ENCODE data around the gene SIPA1L3.

The SIPA1L3 gene

DNA sequence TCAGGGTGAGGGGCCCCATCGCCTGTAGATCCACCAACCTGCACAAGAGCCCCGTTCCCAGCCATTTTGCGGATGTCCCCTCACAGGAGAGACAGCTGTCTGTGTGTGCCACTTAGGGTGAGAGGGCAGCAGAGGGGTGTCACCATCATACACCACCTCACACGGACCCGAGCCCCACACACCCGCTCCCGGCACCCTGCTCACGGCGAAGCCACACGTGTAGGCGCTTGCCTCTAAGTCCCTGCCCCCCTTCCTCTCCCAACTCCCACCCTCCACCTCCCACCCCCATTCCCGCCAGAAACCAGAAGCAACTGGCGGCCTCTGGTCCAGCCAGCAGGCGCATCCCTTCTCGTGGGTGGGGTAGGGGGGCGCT lies 321.0 kb downstream of the SIPA1L3 start:
- TF ChIP-seq YY1 (IDR thresholded peaks at IDR 0.05; ENCODE audit: low read depth) (no peak), ZBTB7A (IDR thresholded peaks at IDR 0.05; ENCODE audit: low read depth) (no peak), TCF12 (IDR thresholded peaks at IDR 0.05; ENCODE audit: low read depth) (no peak), MAX (IDR thresholded peaks at IDR 0.05) (no peak), EGR1 (IDR thresholded peaks at IDR 0.05) (no peak), CREB1 (IDR thresholded peaks at IDR 0.05; ENCODE audit: low read depth) (no peak), TEAD4 (IDR thresholded peaks at IDR 0.05) (no peak), FOXM1 (IDR thresholded peaks at IDR 0.05; ENCODE audit: borderline replicate concordance, low read depth) (no peak), EP300 (IDR thresholded peaks at IDR 0.05; ENCODE audit: borderline replicate concordance) (no peak), TAF1 (IDR thresholded peaks at IDR 0.05; ENCODE audit: low read depth) (no peak), NFIC (IDR thresholded peaks at IDR 0.05) (no peak), CEBPB (IDR thresholded peaks at IDR 0.05) (no peak), RAD21 (IDR thresholded peaks at IDR 0.05; ENCODE audit: low read depth) (no peak)
- TF ChIP-seq, protein P1, sequence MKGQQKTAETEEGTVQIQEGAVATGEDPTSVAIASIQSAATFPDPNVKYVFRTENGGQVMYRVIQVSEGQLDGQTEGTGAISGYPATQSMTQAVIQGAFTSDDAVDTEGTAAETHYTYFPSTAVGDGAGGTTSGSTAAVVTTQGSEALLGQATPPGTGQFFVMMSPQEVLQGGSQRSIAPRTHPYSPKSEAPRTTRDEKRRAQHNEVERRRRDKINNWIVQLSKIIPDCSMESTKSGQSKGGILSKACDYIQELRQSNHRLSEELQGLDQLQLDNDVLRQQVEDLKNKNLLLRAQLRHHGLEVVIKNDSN (IDR thresholded peaks at IDR 0.05): no peak
- TF ChIP-seq, protein P2, sequence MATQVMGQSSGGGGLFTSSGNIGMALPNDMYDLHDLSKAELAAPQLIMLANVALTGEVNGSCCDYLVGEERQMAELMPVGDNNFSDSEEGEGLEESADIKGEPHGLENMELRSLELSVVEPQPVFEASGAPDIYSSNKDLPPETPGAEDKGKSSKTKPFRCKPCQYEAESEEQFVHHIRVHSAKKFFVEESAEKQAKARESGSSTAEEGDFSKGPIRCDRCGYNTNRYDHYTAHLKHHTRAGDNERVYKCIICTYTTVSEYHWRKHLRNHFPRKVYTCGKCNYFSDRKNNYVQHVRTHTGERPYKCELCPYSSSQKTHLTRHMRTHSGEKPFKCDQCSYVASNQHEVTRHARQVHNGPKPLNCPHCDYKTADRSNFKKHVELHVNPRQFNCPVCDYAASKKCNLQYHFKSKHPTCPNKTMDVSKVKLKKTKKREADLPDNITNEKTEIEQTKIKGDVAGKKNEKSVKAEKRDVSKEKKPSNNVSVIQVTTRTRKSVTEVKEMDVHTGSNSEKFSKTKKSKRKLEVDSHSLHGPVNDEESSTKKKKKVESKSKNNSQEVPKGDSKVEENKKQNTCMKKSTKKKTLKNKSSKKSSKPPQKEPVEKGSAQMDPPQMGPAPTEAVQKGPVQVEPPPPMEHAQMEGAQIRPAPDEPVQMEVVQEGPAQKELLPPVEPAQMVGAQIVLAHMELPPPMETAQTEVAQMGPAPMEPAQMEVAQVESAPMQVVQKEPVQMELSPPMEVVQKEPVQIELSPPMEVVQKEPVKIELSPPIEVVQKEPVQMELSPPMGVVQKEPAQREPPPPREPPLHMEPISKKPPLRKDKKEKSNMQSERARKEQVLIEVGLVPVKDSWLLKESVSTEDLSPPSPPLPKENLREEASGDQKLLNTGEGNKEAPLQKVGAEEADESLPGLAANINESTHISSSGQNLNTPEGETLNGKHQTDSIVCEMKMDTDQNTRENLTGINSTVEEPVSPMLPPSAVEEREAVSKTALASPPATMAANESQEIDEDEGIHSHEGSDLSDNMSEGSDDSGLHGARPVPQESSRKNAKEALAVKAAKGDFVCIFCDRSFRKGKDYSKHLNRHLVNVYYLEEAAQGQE (IDR thresholded peaks at IDR 0.05; ENCODE audit: low read depth): no peak

GRCh38 chr19:38228491-38229439 lies 321.8 kb downstream of the SIPA1L3 start:
- TF ChIP-seq, protein P1 (IDR thresholded peaks at IDR 0.05): no peak
- TF ChIP-seq ZBTB7A (IDR thresholded peaks at IDR 0.05; ENCODE audit: low read depth): peak; percentile 37; the same call in 1 of the 2 replicates

DNA sequence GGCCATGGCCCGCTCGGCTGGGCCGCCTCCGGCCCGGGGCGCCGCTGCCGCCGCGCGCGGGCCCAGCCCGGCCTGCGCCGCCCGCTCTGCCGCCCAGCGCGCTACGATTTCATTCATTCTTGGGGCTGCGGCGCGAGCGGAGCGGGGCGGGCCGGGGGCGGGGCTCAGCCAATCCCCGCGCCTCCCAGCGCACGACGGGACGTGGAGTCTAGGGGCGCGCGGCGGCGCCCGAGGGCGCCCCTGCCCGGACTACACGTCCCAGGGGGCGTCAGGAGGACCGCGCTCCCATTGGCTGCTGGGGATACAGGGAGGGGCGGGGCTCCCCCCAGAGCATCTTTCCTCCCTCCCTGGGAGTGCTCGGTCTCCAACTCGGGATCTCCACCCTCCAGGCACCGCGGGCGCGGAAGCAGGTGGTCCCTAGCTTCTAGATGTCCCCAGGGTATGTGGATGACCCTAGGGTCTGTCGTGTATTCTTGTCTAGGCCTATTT lies 322.6 kb downstream of the SIPA1L3 start:
- TF ChIP-seq FOXM1 (IDR thresholded peaks at IDR 0.05; ENCODE audit: borderline replicate concordance, low read depth): no peak
- TF ChIP-seq RAD21 (IDR thresholded peaks at IDR 0.05; ENCODE audit: low read depth): no peak
- no peak for TF ChIP-seq EGR1 (IDR thresholded peaks at IDR 0.05)
- TF ChIP-seq, protein P2 (IDR thresholded peaks at IDR 0.05; ENCODE audit: low read depth): no peak
- no peak for TF ChIP-seq TEAD4 (IDR thresholded peaks at IDR 0.05)
- TF ChIP-seq MAX (IDR thresholded peaks at IDR 0.05): no peak
- no peak for TF ChIP-seq EP300 (IDR thresholded peaks at IDR 0.05; ENCODE audit: borderline replicate concordance)
- TF ChIP-seq TCF12 (IDR thresholded peaks at IDR 0.05; ENCODE audit: low read depth): no peak

DNA sequence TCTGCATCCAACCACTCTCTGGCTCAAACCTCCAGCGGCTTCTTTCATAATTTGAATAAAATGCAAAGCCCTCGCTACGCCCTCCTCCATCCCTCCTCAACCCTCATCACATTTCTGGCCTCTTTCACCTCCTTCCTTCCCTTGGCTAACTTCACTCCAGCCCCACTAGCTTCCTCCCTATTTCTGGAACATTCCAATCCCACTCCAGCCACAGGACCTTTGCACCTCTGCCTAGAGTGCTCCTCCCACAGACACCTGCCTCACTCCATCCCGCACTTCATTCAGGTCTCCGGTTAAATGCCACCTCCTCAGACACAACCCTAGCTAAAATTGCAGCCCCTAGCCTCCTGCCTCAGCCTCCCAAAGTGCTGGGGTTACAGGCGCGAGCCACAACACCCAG lies 324.9 kb downstream of the SIPA1L3 start:
- TF ChIP-seq, protein P2 (IDR thresholded peaks at IDR 0.05; ENCODE audit: low read depth): no peak
- TF ChIP-seq ZBTB7A (IDR thresholded peaks at IDR 0.05; ENCODE audit: low read depth): no peak
- no peak for TF ChIP-seq NFIC (IDR thresholded peaks at IDR 0.05)
- no peak for TF ChIP-seq FOXM1 (IDR thresholded peaks at IDR 0.05; ENCODE audit: borderline replicate concordance, low read depth)
- TF ChIP-seq TAF1 (IDR thresholded peaks at IDR 0.05; ENCODE audit: low read depth): no peak
- no peak for TF ChIP-seq CREB1 (IDR thresholded peaks at IDR 0.05; ENCODE audit: low read depth)
- no peak for TF ChIP-seq CEBPB (IDR thresholded peaks at IDR 0.05)
- TF ChIP-seq EGR1 (IDR thresholded peaks at IDR 0.05): no peak
- no peak for TF ChIP-seq MAX (IDR thresholded peaks at IDR 0.05)
- no peak for TF ChIP-seq RAD21 (IDR thresholded peaks at IDR 0.05; ENCODE audit: low read depth)
- TF ChIP-seq EP300 (IDR thresholded peaks at IDR 0.05; ENCODE audit: borderline replicate concordance): no peak
- TF ChIP-seq TCF12 (IDR thresholded peaks at IDR 0.05; ENCODE audit: low read depth): no peak
- TF ChIP-seq YY1 (IDR thresholded peaks at IDR 0.05; ENCODE audit: low read depth): no peak
- no peak for TF ChIP-seq TEAD4 (IDR thresholded peaks at IDR 0.05)
- TF ChIP-seq, protein P1 (IDR thresholded peaks at IDR 0.05): no peak

Data from Ishikawa (cell line).